Activated CD4-positive, CD25-positive, alpha-beta regulatory T cell treated with anti-CD3 and anti-CD28 coated beads, Interleukin-2, amount 50 U/mL, for 16 hours (primary cell): ENCODE measurements around the gene PDE2A.
"Not testable (repeated sequence)": the region's sequence is repeated elsewhere in the genome, so short reads cannot be mapped to it uniquely, and the experiment has no call there.

Source experiments
- DNase-seq: peaks from one replicate; pipeline ENCODE4 v3.0.0-alpha.2; 2020; ENCODE audit warnings: low read depth, low spot score

PDE2A gene

DNA sequence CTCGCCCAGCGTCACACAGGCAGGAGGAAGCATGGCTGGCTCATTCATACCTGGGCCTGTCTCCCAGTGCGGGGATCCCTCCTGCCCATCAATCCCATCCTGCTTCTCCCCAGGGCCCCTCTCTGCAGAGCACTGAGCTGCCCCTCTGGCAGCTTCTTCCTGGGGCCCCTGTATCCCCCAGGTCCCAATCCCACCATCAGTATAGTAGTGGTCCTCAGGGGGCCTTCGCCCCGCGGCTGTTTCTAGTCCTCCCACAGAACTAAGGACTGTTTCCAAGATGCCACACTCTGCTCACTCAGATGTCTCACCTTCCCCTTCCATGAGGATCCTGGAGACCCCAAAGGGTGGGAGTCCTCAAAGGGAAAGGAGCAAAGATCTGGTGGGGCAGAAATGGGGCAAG is 97.6 kb downstream of the PDE2A start:
- DNase-seq, result no peak

- no peak for DNase-seq
Observed at GRCh38 chr11:72576243-72576595, 98.0 kb downstream of the PDE2A start.

DNA sequence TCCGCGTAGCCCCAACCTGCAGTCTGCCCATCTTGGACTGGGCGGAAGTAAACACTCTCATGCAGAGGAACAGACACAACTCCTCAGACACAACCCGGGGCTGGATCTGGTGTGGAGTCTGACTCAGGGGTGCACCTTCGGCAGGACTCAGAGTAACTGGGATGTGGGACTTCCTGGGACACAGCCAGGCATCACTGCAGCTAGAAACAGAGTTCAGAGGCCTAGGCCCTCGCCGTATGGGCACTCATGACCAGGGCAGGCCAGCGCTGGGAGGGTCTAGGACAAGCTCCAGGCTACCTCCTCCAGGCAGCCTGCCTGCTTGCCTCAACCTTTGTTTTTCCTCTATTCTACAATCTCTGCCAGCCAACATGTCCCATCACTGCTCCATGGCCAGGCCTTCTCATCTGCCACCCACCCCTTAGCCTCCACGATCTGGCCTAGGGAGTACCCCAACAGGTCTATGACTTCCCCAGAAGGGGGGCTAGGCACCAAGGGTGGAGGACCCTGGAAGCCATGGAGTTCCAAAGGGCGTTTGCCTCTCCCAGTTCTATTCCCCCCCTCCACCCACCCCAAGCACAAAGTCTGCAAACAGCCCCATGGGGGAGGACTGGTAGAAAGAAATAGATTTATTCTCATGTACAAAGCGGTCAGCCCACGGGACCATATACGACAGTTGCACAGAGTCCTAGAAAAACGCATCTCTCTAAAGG is 98.5 kb downstream of the PDE2A start:
- DNase-seq, result no peak

- DNase-seq, result no peak
Observed at GRCh38 chr11:72574548-72575460, 99.4 kb downstream of the PDE2A start.

DNA sequence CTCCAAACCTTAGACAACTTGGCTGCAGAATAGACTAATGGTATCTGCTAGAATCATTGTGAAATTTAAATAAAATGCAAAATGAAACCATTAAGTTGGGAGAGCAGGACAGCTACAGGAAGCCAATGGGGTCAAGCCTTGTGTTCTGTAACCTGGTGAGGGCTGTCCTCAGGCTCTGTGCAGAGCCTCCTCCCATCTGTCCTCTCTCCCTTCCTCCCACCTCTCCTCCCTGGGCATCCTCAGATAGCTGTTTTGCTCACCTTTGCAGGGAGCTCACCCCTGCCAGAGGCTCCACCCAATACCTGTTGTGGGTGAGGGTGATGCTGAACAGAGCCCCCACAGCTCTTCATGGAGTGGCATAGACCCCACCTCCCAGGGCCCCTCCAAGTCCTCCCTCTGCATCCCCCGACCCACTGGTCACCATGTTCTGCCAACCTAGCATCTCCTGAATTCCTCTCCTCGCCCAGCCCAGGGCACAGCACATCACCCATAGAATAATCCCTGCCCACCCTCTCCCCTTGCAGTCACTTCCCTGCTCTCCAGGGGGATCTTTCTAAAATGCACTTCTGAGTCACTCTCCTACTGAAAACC is 100.3 kb downstream of the PDE2A start:
- DNase-seq, result no peak

DNA sequence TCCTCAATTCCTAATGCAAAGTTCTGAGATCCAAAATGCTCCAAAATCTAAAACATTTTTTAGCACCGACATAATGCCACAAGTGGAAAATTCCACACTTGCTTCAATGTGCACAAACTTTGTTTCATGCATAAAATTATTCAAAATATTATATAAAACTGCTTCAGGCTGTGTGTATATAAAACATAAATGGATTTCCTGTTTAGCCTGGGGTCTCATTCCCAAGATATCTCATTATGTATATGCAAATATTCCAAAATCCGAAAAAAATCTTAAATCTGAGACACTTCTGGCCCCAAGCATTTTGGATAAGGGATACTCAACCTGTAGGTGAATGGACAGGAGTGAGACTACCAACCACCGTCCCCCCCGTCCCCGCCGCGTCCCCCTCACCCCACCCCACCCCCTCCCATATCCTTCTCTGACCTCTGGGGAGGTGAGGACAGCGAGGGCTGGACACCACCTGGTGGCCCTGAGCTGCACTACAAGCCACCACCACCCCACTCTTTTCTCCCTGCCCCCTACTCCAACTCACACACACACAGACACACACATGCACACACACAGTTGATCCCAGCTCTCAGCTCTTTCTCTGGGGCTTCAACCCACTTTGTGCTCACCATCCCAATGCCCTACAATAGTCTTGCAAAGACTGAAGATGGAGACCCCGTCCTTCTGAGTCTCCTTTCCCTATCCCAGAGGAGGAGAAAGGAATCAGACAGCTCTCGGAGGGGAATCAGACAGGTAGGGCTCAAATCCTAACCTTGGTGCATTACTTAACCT is 101.0 kb downstream of the PDE2A start:
- no peak for DNase-seq

DNA sequence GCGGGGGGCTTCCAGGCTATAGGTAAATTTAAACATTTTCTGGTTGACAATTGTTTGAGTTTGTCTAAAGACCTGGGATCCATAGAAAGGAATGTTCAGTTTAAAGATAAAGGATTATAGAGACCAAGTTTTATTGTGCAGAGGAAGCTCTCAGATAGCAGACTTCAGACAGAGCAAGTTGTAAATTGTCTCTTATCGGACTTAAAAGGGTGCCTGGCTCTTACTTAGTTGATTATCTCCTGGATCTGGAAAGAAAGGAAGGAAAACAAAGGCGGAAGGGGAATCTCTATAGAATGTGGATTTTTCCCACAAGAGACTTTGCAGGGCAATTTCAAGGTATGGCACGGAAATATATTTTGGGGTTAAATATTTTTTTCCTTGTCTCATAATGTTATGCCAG is 101.7 kb downstream of the PDE2A start:
- not testable (repeated sequence) for DNase-seq

GRCh38 chr11:72570893-72571661 is 103.1 kb downstream of the PDE2A start:
- no peak for DNase-seq

GRCh38 chr11:72569966-72570892 is 104.0 kb downstream of the PDE2A start:
- DNase-seq, result no peak

- no peak for DNase-seq
Observed at GRCh38 chr11:72568861-72569260, 105.4 kb downstream of the PDE2A start.

DNA sequence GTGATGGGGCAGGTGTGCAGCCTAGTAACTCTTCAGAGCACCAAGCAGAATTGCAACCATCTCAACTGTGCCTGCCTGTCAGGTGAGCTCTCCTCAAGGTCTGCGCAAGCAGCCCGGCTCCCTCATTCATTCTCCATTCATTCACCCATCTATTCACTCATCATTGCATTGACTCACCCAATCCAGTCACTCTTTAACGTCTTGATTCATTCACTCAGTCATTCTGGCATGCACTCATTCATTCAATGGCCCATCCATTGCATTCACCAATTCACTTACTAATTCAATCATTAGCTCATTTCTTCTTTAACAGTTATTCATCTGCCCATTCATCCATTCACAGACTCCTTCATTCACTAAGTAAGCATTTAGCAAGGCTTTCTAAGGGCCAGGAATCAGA is 111.8 kb downstream of the PDE2A start:
- DNase-seq, result no peak

- DNase-seq, result no peak
Observed at GRCh38 chr11:72561856-72562255, 112.4 kb downstream of the PDE2A start.

DNA sequence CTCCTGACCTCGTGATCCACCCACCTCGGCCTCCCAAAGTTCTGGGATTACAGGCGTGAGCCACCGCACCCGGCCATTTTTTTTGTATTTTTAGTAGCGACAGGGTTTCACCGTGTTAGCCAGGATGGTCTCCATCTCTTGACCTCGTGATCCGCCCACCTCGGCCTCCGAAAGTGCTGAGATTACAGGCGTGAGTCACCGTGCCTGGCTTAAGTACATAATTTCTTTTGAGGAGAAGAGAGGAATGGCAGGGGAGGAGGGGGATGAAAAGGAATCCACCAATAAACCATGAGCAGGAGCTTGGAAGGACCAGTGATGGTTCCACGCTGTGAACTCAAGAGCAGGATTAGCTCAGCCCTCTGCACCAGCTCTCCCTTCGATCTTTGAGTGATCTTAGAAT is 113.4 kb downstream of the PDE2A start:
- DNase-seq, result not testable (repeated sequence)

GRCh38 chr11:72556433-72556832 is 117.8 kb downstream of the PDE2A start:
- no peak for DNase-seq

DNA sequence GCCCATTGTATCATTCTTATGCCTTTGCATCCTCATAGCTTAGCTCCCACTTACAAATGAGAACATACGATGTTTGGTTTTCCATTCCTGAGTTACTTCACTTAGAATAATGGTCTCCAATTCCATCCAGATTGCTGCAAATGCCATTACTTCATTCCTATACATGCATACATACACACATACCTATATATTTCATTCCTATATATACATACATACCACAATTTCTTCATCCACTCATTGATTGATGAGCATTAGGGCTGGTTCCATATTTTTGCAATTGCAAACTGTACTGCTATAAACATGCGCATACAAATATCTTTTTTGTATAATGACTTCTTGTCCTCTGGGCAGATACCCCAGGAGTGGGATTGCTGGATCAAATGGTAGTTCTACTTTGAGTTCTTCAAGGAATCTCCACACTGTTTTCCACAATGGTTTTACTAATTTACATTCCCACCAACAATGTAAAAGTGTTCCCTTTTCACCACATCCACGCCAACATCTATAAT is 119.2 kb downstream of the PDE2A start:
- DNase-seq, result not testable (repeated sequence)

DNA sequence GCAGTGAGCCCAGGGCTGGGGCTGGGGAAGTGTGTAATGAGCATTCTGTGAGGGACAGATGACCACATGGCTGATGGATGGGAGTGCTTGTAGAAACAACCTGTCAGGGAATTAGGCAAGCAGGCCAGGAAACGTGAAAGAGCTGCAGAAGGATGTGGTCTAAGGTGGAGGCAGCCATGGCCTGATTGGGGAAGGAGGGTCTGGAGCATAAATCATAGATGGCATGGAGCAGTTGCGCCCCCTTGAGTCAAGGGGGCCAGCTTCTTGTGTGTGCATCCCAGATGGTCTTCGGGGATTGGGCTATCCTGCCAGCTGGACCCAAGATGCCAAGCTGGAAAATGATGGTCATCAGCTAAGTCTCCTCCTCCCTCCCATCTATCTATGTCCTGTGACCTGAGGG is 120.5 kb downstream of the PDE2A start:
- DNase-seq, result no peak

GRCh38 chr11:72552399-72552910 is 121.8 kb downstream of the PDE2A start:
- no peak for DNase-seq

DNA sequence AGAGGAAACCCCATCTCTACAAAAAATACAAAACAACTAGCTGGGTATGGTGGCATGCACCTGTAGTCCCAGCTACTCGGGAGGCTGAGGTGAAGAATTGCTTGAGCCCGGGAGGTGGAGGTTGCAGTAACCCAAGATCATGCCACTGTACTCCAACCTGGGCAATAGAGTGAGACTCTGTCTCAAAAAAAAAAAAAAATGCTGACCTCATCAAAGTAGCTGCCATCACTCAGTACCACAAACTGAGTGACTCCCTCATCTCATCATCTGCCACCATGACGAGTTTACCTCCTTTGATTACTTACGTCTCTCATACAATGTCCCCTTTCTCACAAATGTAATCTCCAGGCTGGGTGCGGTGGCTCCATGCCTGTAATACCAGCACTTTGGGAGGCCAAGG is 122.7 kb downstream of the PDE2A start:
- DNase-seq, result no peak

GRCh38 chr11:72548463-72548862 is 125.8 kb downstream of the PDE2A start:
- no peak for DNase-seq

DNA sequence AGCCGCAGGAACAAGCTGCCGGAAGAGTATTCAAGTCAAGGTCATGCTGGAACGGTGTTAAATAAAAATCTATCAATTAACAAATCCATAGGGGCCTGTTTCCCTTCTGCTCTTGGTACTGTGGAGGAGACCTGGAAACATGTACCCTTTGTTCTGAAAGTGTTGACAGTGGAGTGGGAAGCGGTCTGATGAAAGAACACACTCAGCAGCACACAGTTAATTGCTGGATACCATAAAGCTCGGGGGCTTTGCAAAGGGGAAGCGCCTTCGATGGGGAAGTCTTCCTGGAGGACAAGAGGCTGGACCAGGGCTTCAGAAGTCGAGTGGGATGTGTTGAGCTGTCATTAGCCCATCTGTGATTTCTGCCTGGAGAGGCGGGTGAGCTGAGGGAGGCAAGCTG is 127.4 kb downstream of the PDE2A start:
- no peak for DNase-seq
